ENCODE results near the gene MYLK. TPM values are rescaled to one million over a fixed set of nuclear protein-coding genes. Genes with fewer than 3 reads are reported as not detected.

Gene MYLK
- total and polyA plus RNA-seq, 2 of the 4 experiments (the other 2 are of a cell fraction): 299 to 484 TPM

DNA sequence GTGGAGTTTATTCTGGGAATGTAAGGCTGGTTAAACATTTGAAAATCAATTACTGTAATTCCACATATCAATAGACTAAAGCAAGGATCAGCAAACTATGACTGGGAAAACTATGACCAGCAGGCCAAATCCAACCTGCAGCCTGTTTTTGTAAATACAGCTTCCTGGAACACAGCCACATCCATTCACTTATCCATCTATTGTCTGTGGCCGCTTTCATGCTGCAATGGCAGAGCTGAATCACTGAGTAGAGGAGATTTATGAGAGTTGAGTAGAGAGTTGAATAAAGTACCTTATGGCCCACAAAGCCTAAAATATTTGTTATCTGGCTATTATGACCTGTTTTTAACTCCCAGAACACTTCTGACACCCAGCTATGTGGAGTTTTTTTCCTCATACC lies 12.2 kb downstream of the MYLK start:
- DNase-seq (peak; percentile 23), ATAC-seq (ENCODE audit: low read depth) (no peak)
- peaks cover 40 to 67% of the 10 kb centered on the region in 2 experiments for H3K79me1 ChIP-seq (ENCODE audit: low read depth in 1 of 2, low read length in 2 of 2)
- H3K27ac ChIP-seq (ENCODE audit: insufficient read depth, low read length): no peak overlapping the region
- whole genome bisulfite sequencing, 2 experiments (ENCODE audit: extremely low coverage in 2 of 2, insufficient read length in 1 of 2): no CpG with 5 or more reads among the region's 1 CpG
- peaks cover 3% of the 10 kb centered on the region for H3K9me3 ChIP-seq (ENCODE audit: control insufficient read depth, insufficient read depth, low read length)
- H3K14ac ChIP-seq (replicated peaks; ENCODE audit: low read depth, low read length): no peak overlapping the region
- no peak overlapping the region for H2AK5ac ChIP-seq (ENCODE audit: low read depth, low read length)
- no peak overlapping the region for H3K56ac ChIP-seq (ENCODE audit: extremely low read depth, insufficient read depth, low read length)
- H3K9ac ChIP-seq (ENCODE audit: low read depth, low read length): no peak overlapping the region
- no peak for TF ChIP-seq BHLHE40 (IDR thresholded peaks at IDR 0.05; ENCODE audit: low read depth, low read length)
- dilution Hi-C loops (cut with HindIII; ENCODE audit: low sequenced_read_pairs, unreplicated experiment): no loop called here
- H3K4me1 ChIP-seq (ENCODE audit: control insufficient read depth, insufficient read depth, low read length): peaks cover 13% of the 10 kb centered on the region
- no peak overlapping the region for H2BK120ac ChIP-seq (ENCODE audit: low read depth, low read length)
- no peak overlapping the region for H4K8ac ChIP-seq (ENCODE audit: low read depth in 2 of 2, low read length in 2 of 2)
- no peak overlapping the region for H4K5ac ChIP-seq (ENCODE audit: low read depth, low read length)
- no peaks in the 10 kb centered on the region for H3K27me3 ChIP-seq (ENCODE audit: control insufficient read depth, insufficient read depth, low read length)
- ChIA-PET POLR2A (ENCODE audit: unreplicated experiment) (no interaction called here), CTCF (no interaction called here)
- no peak overlapping the region for H3K4me2 ChIP-seq (ENCODE audit: low read depth, low read length)
- no peak overlapping the region for H2AFZ ChIP-seq (replicated peaks; ENCODE audit: low read length, poor library complexity)
- H2BK5ac ChIP-seq (ENCODE audit: low read depth, low read length, poor library complexity, severe bottlenecking): no peak overlapping the region
- BruUV-seq (replicated peaks): no TSS peak
- H3K18ac ChIP-seq (ENCODE audit: low read depth, low read length): no peak overlapping the region
- no peak overlapping the region for H3K4ac ChIP-seq (ENCODE audit: low read depth, low read length)
- peaks cover 23% of the 10 kb centered on the region for H3K9me1 ChIP-seq (ENCODE audit: insufficient read depth, low read length)
- peaks cover 20% of the 10 kb centered on the region for H3K36me3 ChIP-seq (ENCODE audit: control insufficient read depth, insufficient read depth, low read length)
- no peak overlapping the region for H3K4me3 ChIP-seq (ENCODE audit: insufficient read depth, low read depth, low read length)
- intact Hi-C loops (cut with micrococcal nuclease): loop anchor here (10.0 kb wide), 1 partner anchor 217 kb away; no protein-coding TSS in a partner anchor
- in situ Hi-C loops (cut with MboI; ENCODE audit: low sequenced_read_pairs): no loop called here
- H4K91ac ChIP-seq (ENCODE audit: insufficient read depth, low read depth, low read length): no peak overlapping the region
- no peak overlapping the region for H2BK15ac ChIP-seq (ENCODE audit: low read depth, low read length)
- H2BK20ac ChIP-seq (ENCODE audit: low read depth, low read length): no peak overlapping the region
- peaks cover 41% of the 10 kb centered on the region; the same call in 1 of the 2 replicates for H4K20me1 ChIP-seq (ENCODE audit: insufficient read depth, low read length)
- H2AK9ac ChIP-seq (replicated peaks; ENCODE audit: low read depth, low read length, poor library complexity): no peak overlapping the region
- no peak overlapping the region for H3K23ac ChIP-seq (ENCODE audit: low read depth, low read length)

Data from IMR-90 (cell line).